NCI-H128 (cell line): ENCODE data around the gene RAB22A.

ENCODE experiments used
- DNase-seq: peaks from one replicate; lab custom pipeline; 2025; ENCODE audit not compliant: unreplicated experiment; lab: John Stamatoyannopoulos, UW

The RAB22A gene

GRCh38 chr20:58309591-58310290 lies at the start of gene RAB22A:
Gene RAB22A (plus strand): TSS chr20:58309715. CDS start chr20:58309977, 262 bp downstream.
- peak; percentile 24 for DNase-seq

- no peak for DNase-seq
These were observed 49.5 kb upstream of the RAB22A start for GRCh38 chr20:58260006-58260405.

GRCh38 chr20:58261660-58262059 lies 47.9 kb upstream of the RAB22A start:
- DNase-seq = no peak

GRCh38 chr20:58264271-58264670 lies 45.2 kb upstream of the RAB22A start:
- no peak for DNase-seq

- DNase-seq = no peak
These were observed 41.9 kb upstream of the RAB22A start for GRCh38 chr20:58267389-58268215.

GRCh38 chr20:58268421-58268821 lies 41.1 kb upstream of the RAB22A start:
- DNase-seq = no peak

- no peak for DNase-seq
These were observed 40.4 kb upstream of the RAB22A start for GRCh38 chr20:58268936-58269619.

GRCh38 chr20:58271606-58272351 lies 37.7 kb upstream of the RAB22A start:
- no peak for DNase-seq

GRCh38 chr20:58274384-58274783 lies 35.1 kb upstream of the RAB22A start:
- no peak for DNase-seq

GRCh38 chr20:58277107-58277506 lies 32.4 kb upstream of the RAB22A start:
- DNase-seq = no peak

GRCh38 chr20:58277578-58278472 lies 31.7 kb upstream of the RAB22A start:
- no peak for DNase-seq

GRCh38 chr20:58286729-58287128 lies 22.8 kb upstream of the RAB22A start:
- DNase-seq = no peak

GRCh38 chr20:58287638-58288037 lies 21.9 kb upstream of the RAB22A start:
- no peak for DNase-seq

- no peak for DNase-seq
These were observed 20.4 kb upstream of the RAB22A start for GRCh38 chr20:58289143-58289542.

- DNase-seq = no peak
These were observed 16.1 kb upstream of the RAB22A start for GRCh38 chr20:58293453-58293852.

GRCh38 chr20:58294497-58295455 lies 14.7 kb upstream of the RAB22A start:
- DNase-seq = no peak

GRCh38 chr20:58296051-58296837 lies 13.3 kb upstream of the RAB22A start:
- no peak for DNase-seq

GRCh38 chr20:58297394-58297793 lies 12.1 kb upstream of the RAB22A start:
- no peak for DNase-seq
